Loucy (cell line): ENCODE results near the gene NUDT1.
A peak's percentile ranks its signal among the peaks of the same experiment; 100 is the strongest.

ENCODE experiments used
- H2AFZ ChIP-seq: fragments of 200-600 bp; sonication (generic); 2 replicates; pipeline ENCODE4 v1.6.0; 2016; ENCODE audit warnings: antibody characterized with exemption, mild to moderate bottlenecking, low read length, moderate library complexity
- H3F3A ChIP-seq: fragments of 200-600 bp; 2 replicates; pipeline ENCODE4 v1.6.0; 2016; ENCODE audit warnings: antibody characterized with exemption, low read depth, mild to moderate bottlenecking
- H3K27me3 ChIP-seq: fragments of 200-600 bp; sonication (generic); 2 replicates; pipeline ENCODE4 v1.6.1; 2014; ENCODE audit warnings: low read length, mild to moderate bottlenecking; ENCODE audit not compliant: insufficient read depth, poor library complexity, severe bottlenecking
- H3K36me3 ChIP-seq: fragments of 200-600 bp; sonication (generic); 2 replicates; pipeline ENCODE4 v1.6.1; 2016; ENCODE audit warnings: low read length; ENCODE audit not compliant: insufficient read depth
- H3K4me1 ChIP-seq: fragments of 200-600 bp; sonication (generic); 2 replicates; pipeline ENCODE4 v1.5.1; 2014; ENCODE audit warnings: low read length, mild to moderate bottlenecking; ENCODE audit not compliant: insufficient read depth, poor library complexity, severe bottlenecking
- H3K4me2 ChIP-seq: fragments of 200-600 bp; sonication (generic); 2 replicates; pipeline ENCODE4 v1.6.0; 2014; ENCODE audit warnings: antibody characterized with exemption, low read length, low read depth, mild to moderate bottlenecking; ENCODE audit not compliant: poor library complexity, severe bottlenecking
- H3K4me3 ChIP-seq: fragments of 200-600 bp; sonication (generic); 2 replicates; pipeline ENCODE4 v1.5.1; 2014; ENCODE audit warnings: low read length, mild to moderate bottlenecking, mixed read lengths; ENCODE audit not compliant: poor library complexity, severe bottlenecking
- H3K79me2 ChIP-seq: fragments of 200-600 bp; sonication (generic); 2 replicates; pipeline ENCODE4 v1.6.1; 2014; ENCODE audit warnings: low read length; ENCODE audit not compliant: insufficient read depth
- H3K9ac ChIP-seq: fragments of 200-600 bp; sonication (generic); 2 replicates; pipeline ENCODE4 v1.6.0; 2014; ENCODE audit warnings: mild to moderate bottlenecking, low read depth, low read length, moderate library complexity; ENCODE audit not compliant: poor library complexity, severe bottlenecking
- H3K9me2 ChIP-seq: fragments of 200-600 bp; sonication (generic); replicated peaks from 2 replicates; pipeline ENCODE4 v1.6.1; 2016; ENCODE audit warnings: low read depth, low read length, mixed read lengths
- H3K9me3 ChIP-seq: fragments of 200-600 bp; sonication (generic); 2 replicates; pipeline ENCODE4 v1.6.1; 2014; ENCODE audit warnings: mild to moderate bottlenecking, antibody characterized with exemption, low read length, low read depth; ENCODE audit not compliant: insufficient read depth
- H4K20me1 ChIP-seq: fragments of 200-600 bp; sonication (generic); 2 replicates; pipeline ENCODE4 v1.6.0; 2014; ENCODE audit warnings: antibody characterized with exemption, low read length, mild to moderate bottlenecking; ENCODE audit not compliant: insufficient read depth, poor library complexity, severe bottlenecking
- EZH2phosphoT487 ChIP-seq: fragments of 200-600 bp; IDR thresholded peaks from 2 replicates; pipeline ENCODE4 v1.6.1; 2018; ENCODE audit warnings: antibody characterized with exemption, mild to moderate bottlenecking, moderate library complexity, borderline replicate concordance
- TF ChIP-seq, protein P1 (sequence below): fragments of 200-600 bp; sonication (generic); conservative IDR thresholded peaks from 2 replicates; pipeline ENCODE4 v1.5.1; 2014; ENCODE audit warnings: mild to moderate bottlenecking, antibody characterized with exemption, low read length

Gene NUDT1

DNA sequence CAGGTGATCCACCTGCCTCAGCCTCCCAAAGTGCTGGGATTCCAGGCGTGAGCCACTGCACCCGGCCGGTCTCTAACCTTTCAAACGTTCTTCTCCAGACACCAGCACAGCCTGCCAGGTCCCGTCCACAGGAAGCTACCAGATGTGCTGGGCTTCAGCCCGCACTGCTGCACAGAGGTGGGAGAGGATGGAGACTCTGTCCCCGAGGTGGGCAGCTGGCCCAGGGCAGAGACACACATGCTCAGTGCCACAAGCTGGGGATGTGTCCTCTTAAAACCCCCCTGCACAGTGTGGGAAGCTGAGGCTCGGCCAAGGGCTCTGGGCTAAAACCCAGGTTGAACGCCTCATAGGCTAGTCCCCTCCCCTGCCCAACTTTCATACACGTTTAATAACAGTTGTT is 9.4 kb downstream of the NUDT1 start:
- Histone ChIP-seq H3F3A (0 out of 2 replicates have a peak, but pooled peaks cover 3% of the 10 kb centered on the region), H3K4me3 (no peak overlapping the region), H3K27me3 (no peaks in the 10 kb centered on the region), H4K20me1 (no peaks in the 10 kb centered on the region), H3K79me2 (peaks cover 38% of the 10 kb centered on the region), H3K9ac (peak overlapping the region; percentile 74), H3K4me1 (peaks cover 49% of the 10 kb centered on the region), H3K4me2 (peak overlapping the region; percentile 74), H3K9me3 (no peaks in the 10 kb centered on the region), H3K9me2 (no peaks in the 10 kb centered on the region), H2AFZ (no peak overlapping the region), H3K36me3 (peaks cover 4% of the 10 kb centered on the region; the same call in 1 of the 2 replicates)
- no peak for TF ChIP-seq EZH2phosphoT487
- TF ChIP-seq, protein P1, sequence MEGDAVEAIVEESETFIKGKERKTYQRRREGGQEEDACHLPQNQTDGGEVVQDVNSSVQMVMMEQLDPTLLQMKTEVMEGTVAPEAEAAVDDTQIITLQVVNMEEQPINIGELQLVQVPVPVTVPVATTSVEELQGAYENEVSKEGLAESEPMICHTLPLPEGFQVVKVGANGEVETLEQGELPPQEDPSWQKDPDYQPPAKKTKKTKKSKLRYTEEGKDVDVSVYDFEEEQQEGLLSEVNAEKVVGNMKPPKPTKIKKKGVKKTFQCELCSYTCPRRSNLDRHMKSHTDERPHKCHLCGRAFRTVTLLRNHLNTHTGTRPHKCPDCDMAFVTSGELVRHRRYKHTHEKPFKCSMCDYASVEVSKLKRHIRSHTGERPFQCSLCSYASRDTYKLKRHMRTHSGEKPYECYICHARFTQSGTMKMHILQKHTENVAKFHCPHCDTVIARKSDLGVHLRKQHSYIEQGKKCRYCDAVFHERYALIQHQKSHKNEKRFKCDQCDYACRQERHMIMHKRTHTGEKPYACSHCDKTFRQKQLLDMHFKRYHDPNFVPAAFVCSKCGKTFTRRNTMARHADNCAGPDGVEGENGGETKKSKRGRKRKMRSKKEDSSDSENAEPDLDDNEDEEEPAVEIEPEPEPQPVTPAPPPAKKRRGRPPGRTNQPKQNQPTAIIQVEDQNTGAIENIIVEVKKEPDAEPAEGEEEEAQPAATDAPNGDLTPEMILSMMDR, result no peak

DNA sequence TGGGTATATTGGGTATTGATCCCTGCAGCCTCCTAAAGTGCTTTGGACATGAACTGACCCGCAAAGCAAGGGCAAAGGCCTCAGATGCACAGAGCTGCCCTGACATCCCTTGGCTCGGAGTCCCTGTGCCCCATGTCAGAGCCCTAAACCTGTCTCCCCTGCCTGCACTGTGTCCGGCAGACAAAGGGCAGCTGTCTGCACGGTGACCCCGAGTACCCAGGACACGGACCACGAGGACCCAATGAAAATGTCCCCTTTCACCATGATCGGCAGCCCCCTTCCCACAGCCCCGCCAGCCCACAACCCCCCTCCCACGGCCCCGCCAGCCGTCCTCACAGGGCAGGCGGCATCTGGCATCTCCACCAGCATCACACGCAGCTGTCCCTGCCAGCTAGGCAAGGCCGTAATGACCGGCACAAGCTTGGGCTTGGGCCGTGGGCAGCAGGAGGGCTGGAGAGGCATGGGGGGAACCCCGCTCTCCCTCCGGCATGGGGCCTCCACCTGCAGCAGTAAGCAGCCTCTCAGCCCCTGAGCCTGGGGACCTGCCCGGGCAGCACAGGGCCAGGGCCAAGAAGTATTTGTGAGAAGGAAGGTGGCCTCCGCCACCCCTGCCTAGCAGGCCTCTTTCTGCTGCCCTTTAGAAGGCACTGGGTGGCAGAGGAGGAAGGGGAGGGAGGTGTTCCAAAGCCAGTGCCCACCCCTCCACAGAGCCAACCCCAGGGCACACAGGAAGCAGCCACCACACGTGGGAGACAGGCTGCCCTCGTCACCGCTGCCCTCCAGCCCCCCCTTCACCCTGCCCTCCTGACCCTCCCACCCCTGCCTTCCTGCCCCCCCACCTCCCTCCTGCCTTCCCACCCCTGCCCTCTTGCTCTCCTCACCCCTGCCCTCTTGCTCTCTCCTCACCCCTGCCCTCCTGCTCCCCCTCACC is 10.1 kb downstream of the NUDT1 start:
- Histone ChIP-seq H3K4me1 (peaks cover 42% of the 10 kb centered on the region), H3K4me3 (peak overlapping the region; percentile 61), H3K4me2 (peak overlapping the region; percentile 74), H3K9me3 (no peaks in the 10 kb centered on the region), H3K79me2 (peaks cover 31% of the 10 kb centered on the region; the same call in 1 of the 2 replicates), H2AFZ (no peak overlapping the region), H3F3A (0 out of 2 replicates have a peak, but pooled peaks cover 3% of the 10 kb centered on the region), H3K9me2 (no peaks in the 10 kb centered on the region), H4K20me1 (no peaks in the 10 kb centered on the region), H3K9ac (peak overlapping the region; percentile 74), H3K27me3 (no peaks in the 10 kb centered on the region), H3K36me3 (peaks cover 4% of the 10 kb centered on the region; the same call in 1 of the 2 replicates)
- TF ChIP-seq, protein P1, result no peak
- TF ChIP-seq EZH2phosphoT487, result no peak

DNA sequence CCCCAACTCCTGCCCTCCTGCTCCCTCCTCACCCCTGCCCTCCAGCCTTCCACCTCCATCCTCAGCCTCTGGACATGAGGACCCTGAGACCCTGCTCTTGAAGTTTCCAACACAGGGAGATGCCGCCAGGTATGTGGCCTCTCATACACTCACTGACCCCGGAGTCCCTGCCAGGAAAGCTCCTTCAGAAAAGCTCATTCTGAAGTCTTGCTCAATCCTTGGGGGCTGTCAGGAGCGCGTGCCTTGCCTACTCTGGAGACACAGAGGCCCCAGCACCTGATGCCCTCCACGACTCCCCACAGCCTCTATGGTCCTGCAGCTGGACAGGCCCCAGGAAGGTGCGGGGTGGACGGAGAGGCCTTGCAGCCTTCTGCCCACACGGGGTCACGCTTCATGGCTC is 11.0 kb downstream of the NUDT1 start:
- no peaks in the 10 kb centered on the region for H4K20me1 ChIP-seq
- no peak overlapping the region for H3K4me3 ChIP-seq
- 0 out of 2 replicates have a peak, but pooled peaks cover 3% of the 10 kb centered on the region for H3F3A ChIP-seq
- peaks cover 22% of the 10 kb centered on the region; the same call in 1 of the 2 replicates for H3K79me2 ChIP-seq
- H3K36me3 ChIP-seq, result peaks cover 4% of the 10 kb centered on the region; the same call in 1 of the 2 replicates
- TF ChIP-seq EZH2phosphoT487, result no peak
- TF ChIP-seq, protein P1, result no peak
- H3K4me2 ChIP-seq, result no peak overlapping the region
- no peaks in the 10 kb centered on the region for H3K9me3 ChIP-seq
- no peaks in the 10 kb centered on the region for H3K27me3 ChIP-seq
- H3K9me2 ChIP-seq, result no peaks in the 10 kb centered on the region
- H2AFZ ChIP-seq, result no peak overlapping the region
- peaks cover 33% of the 10 kb centered on the region for H3K4me1 ChIP-seq
- no peak overlapping the region for H3K9ac ChIP-seq
